SIG-M5 treated with dmso at 0.1 percent for 504 hours (cell line): ENCODE results near the gene UCN2.
"Not testable (repeated sequence)": the region's sequence is repeated elsewhere in the genome, so short reads cannot be mapped to it uniquely, and the experiment has no call there.

Experiments used
- DNase-seq: peaks from one replicate; lab custom pipeline; 2025; ENCODE audit not compliant: unreplicated experiment; lab: John Stamatoyannopoulos, UW

UCN2 gene

GRCh38 chr3:48543271-48543866, 20.2 kb downstream of the UCN2 start:
- DNase-seq: no peak

DNA sequence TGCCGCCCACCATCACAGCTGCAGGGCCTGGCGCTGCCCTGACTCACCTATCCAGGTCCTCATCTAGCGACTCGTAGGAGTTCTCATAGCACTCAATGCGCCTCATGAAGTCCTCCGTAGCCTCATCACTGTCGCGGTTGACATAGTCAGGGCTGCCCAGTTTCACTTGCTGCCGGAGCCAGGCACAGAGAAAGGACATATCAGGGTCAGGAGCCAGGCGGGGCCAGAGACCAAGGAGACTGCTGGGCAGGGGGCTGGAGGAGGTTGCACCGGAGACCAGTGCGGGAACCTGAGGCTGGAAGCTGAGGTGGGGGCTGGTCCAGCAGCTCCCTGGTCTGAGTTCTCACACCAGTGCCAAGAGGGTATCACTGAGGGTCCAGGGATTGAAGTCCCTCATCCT, 25.1 kb downstream of the UCN2 start:
- no peak for DNase-seq

DNA sequence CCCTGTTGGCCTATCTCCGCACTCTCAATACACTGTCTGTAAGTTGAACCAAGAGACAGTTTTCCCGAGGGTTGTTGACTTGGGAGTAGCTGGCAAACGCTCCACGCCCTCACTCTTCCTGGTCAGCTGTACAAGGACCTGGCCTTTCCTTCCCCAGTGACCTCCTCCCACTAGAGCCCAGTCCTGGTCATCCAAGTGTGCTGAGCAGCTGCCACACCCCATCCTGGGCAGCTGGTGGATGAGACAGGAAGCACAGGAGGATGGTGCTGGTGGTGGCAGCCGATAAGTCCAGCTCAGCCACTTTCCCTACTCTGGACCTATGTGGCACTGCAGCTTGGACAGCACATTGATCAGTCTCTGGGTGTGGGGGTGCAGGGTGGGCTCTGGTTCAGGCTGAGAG, 26.8 kb downstream of the UCN2 start:
- DNase-seq: no peak

GRCh38 chr3:48536116-48536515, 27.5 kb downstream of the UCN2 start:
- DNase-seq: no peak

GRCh38 chr3:48535578-48535977, 28.0 kb downstream of the UCN2 start:
- no peak for DNase-seq

- no peak for DNase-seq
Measured at GRCh38 chr3:48532977-48533337, 30.6 kb downstream of the UCN2 start.

DNA sequence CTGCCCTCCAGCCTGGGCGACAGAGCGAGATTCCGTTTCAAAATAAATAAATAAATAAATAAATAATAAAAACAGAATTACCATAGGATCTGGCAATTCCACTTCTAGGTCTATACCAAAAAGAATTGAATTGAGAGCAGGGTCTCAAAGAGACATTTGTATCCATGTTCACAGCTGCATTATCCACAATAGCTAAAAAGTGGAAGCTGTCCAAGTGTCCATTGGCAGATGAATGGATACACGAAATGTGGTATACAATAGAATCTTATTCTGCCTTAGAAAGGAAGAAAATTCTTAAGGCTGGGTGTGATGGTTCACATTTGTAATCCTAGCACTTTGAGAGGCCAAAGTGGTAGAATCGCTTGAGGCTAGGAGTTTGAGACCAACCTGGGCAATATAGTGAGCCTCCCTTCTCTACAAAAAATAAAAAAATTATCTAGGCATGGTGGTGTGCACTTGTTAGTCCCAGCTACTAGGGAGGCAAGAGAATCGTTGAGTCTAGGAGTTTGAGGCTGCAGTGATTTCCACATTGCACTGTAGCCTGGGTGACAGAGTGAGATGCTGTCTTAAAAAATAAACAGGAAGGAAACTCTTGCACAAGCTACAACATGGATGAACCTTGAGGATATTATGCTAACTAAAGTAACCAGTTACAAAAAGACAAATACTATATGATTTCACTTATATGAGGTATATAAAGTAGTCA, 31.2 kb downstream of the UCN2 start:
- DNase-seq: peak; percentile 20

GRCh38 chr3:48530701-48531100, 32.9 kb downstream of the UCN2 start:
- DNase-seq: not testable (repeated sequence)

DNA sequence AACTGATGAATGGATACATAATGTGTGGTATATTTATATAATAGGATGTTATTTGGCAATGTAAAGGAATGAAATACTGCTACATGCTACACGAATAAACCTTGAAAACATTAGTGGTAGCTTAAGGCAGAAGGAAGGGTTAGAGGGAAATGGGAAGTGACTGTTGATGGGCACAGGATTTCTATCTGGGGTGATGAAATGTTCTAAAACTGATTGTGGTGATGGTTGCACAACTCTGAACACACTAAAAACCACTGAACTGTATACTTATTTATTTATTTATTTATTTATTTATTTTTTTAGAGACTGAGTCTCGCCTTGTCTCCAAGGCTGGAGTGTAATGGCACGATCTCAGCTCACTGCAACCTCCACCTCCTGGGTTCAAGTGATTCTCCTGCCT, 34.8 kb downstream of the UCN2 start:
- DNase-seq: peak; percentile 95

DNA sequence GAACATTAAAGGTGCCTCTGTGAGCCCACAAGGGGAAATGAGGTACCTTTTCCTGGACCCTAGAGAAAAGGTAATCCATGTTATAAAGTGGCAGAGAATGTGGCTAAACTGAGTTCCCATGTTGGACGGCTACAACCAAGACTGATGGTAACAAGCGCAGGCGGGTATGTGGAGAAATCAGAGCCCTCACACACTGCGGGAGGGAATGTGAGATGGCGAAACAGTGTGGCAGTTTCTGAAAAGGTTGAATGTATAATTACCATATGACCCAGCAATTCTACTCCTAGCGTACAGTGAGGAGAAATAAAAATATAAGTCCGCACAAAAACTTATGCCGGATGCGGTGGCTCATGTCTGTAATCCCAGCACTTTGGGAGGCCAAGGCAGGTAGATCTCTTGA, 35.5 kb downstream of the UCN2 start:
- DNase-seq: peak; percentile 79

- DNase-seq: no peak
Measured at GRCh38 chr3:48524970-48525369, 38.6 kb downstream of the UCN2 start.

DNA sequence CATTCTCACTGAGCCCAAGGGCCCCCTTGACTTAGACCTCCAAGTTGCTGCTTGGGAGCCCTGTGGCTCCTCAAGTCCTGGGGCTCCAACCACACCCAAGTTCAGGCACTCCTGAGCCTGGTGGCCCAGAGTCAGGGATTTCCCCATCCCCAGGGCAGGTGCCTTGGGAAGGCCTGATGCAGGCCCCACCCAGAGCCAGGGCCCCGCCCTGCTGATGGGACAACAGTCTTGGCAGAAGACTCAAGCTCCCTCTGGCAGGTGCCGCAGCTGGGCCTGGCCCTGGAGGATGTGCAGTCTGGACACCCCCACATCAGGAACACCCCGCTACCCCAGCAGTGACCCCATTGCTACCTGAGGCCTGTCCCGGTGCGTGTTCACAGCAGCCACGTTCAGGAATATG, 41.9 kb downstream of the UCN2 start:
- no peak for DNase-seq

DNA sequence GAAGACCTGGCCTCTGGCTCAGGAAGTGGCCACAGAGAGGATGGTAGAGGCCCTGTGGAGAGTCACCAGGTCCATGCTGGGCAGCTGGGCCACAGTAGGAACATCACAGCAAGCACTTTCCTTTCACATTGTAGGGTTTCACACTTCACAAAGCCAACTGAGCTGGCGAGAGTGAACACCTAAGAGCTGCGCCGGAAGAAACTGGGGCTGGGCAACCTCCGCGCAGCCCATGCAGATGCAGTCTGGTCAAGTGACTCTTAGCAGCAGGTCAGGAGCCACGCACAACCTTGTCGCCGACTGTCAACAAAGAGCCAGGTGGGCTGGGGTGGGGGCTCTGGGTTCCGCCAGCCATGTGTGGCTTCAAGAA, 44.3 kb downstream of the UCN2 start:
- DNase-seq: no peak

GRCh38 chr3:48518638-48519276, 44.8 kb downstream of the UCN2 start:
- DNase-seq: no peak

DNA sequence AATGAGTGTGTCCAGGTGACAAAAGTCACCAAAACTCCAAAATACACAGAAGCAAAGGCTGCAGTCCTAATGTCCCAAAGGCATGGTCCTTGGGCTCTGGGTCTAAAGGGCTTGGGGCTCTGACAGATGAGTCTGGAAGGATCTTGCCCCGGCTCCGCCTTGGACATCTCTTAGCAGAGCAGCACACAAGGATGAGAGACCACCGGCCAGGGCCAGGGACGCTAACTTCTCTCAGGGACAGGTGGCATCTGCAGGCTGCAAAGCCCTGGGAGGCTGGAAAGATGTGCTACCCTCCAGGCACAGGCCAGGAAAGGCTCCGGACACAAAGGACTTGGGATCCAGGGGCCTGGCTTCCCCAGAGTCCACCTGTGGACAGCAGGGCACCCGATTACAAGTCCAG, 45.5 kb downstream of the UCN2 start:
- DNase-seq: no peak

DNA sequence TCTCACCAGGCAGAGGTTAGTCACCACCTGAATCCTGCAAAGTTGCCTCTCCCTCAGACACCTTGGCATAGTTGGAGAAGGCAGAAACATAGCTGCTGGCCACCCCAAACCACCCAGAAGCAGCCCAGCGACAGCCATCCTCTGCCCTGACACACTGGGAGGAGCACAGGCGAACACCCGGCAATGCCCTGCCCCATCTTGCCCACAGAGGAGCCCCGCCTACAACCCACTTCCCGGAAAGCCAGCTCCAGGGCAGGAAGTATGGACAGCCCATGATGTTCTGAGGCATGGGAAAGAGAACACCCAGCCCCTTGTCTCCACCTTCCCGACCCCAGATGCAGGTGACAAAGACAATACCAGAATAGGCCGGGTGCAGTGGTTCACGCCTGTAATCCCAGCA, 47.0 kb downstream of the UCN2 start:
- no peak for DNase-seq

GRCh38 chr3:48514431-48515227, 49.0 kb downstream of the UCN2 start:
- no peak for DNase-seq
